IPS-20b (cell line): Measurements from ENCODE around the gene SAE1.

Experiments
- H3K27ac ChIP-seq: one replicate; pipeline ENCODE4 v1.5.1; 2013; ENCODE audit warnings: low read length
- H3K27me3 ChIP-seq: 2 replicates; pipeline ENCODE4 v1.6.1; 2013; ENCODE audit warnings: mild to moderate bottlenecking, low read length, inconsistent platforms; ENCODE audit not compliant: insufficient read depth
- H3K36me3 ChIP-seq: 2 replicates; pipeline ENCODE4 v1.6.1; 2013; ENCODE audit warnings: low read depth, mild to moderate bottlenecking, inconsistent platforms, low read length, moderate library complexity; ENCODE audit not compliant: insufficient read depth
- H3K4me1 ChIP-seq: 2 replicates; pipeline ENCODE4 v1.6.1; 2013; ENCODE audit warnings: mild to moderate bottlenecking, control low read depth, inconsistent platforms, low read length, moderate library complexity; ENCODE audit not compliant: insufficient read depth
- H3K4me3 ChIP-seq: 2 replicates; pipeline ENCODE4 v1.5.1; 2013; ENCODE audit warnings: mild to moderate bottlenecking, low read length, inconsistent platforms
- H3K9ac ChIP-seq: 2 replicates; pipeline ENCODE4 v1.6.1; 2013; ENCODE audit warnings: low read depth, mild to moderate bottlenecking, inconsistent platforms, low read length, moderate library complexity
- H3K9me3 ChIP-seq: 2 replicates; pipeline ENCODE4 v1.6.1; 2013; ENCODE audit warnings: mild to moderate bottlenecking, low read depth, low read length, inconsistent platforms; ENCODE audit not compliant: insufficient read depth

Gene SAE1

GRCh38 chr19:47130589-47131227, at the start of gene SAE1:
TSS of gene SAE1 (plus strand) at chr19:47130835. CDS start at chr19:47130931, 96 bp downstream.
- H3K9me3 ChIP-seq = no peaks in the 10 kb centered on the region
- H3K9ac ChIP-seq = peak within 1 kb of the TSS; percentile 98
- peaks cover 33% of the 10 kb centered on the region for H3K36me3 ChIP-seq
- no peaks in the 10 kb centered on the region for H3K27me3 ChIP-seq
- peak within 1 kb of the TSS; percentile 95 for H3K4me3 ChIP-seq
- H3K4me1 ChIP-seq = peaks cover 11% of the 10 kb centered on the region; the same call in 1 of the 2 replicates
- peak within 1 kb of the TSS; percentile 98 for H3K27ac ChIP-seq

GRCh38 chr19:47081095-47081494, 49.5 kb upstream of the SAE1 start:
- Histone ChIP-seq H3K9ac (no peak overlapping the region), H3K4me3 (no peak overlapping the region), H3K27ac (no peak overlapping the region), H3K9me3 (no peaks in the 10 kb centered on the region), H3K4me1 (peaks cover 5% of the 10 kb centered on the region; the same call in 1 of the 2 replicates), H3K36me3 (peaks cover 95% of the 10 kb centered on the region), H3K27me3 (no peaks in the 10 kb centered on the region)

- peaks cover 96% of the 10 kb centered on the region for H3K36me3 ChIP-seq
- H3K4me3 ChIP-seq = no peak overlapping the region
- no peak overlapping the region for H3K27ac ChIP-seq
- H3K27me3 ChIP-seq = no peaks in the 10 kb centered on the region
- H3K9me3 ChIP-seq = no peaks in the 10 kb centered on the region
- H3K9ac ChIP-seq = no peak overlapping the region
- peaks cover 5% of the 10 kb centered on the region; the same call in 1 of the 2 replicates for H3K4me1 ChIP-seq
Observed at GRCh38 chr19:47082493-47082892, 48.1 kb upstream of the SAE1 start.

- Histone ChIP-seq H3K9me3 (no peaks in the 10 kb centered on the region), H3K4me3 (no peak overlapping the region), H3K4me1 (peaks cover 5% of the 10 kb centered on the region; the same call in 1 of the 2 replicates), H3K36me3 (peaks cover 95% of the 10 kb centered on the region), H3K9ac (no peak overlapping the region), H3K27me3 (no peaks in the 10 kb centered on the region), H3K27ac (no peak overlapping the region)
Observed at GRCh38 chr19:47084879-47085439, 45.7 kb upstream of the SAE1 start.

- Histone ChIP-seq H3K36me3 (peaks cover 94% of the 10 kb centered on the region), H3K9ac (no peak overlapping the region), H3K27ac (no peak overlapping the region), H3K9me3 (no peaks in the 10 kb centered on the region), H3K4me1 (peaks cover 5% of the 10 kb centered on the region; the same call in 1 of the 2 replicates), H3K4me3 (no peak overlapping the region), H3K27me3 (no peaks in the 10 kb centered on the region)
Observed at GRCh38 chr19:47086280-47086679, 44.4 kb upstream of the SAE1 start.

- Histone ChIP-seq H3K27ac (no peak overlapping the region), H3K4me1 (no peaks in the 10 kb centered on the region)
Observed at GRCh38 chr19:47089767-47090350, 40.8 kb upstream of the SAE1 start.

GRCh38 chr19:47093254-47093653, 37.4 kb upstream of the SAE1 start:
- Histone ChIP-seq H3K4me1 (peaks cover 13% of the 10 kb centered on the region), H3K9me3 (no peaks in the 10 kb centered on the region), H3K27ac (no peak overlapping the region), H3K4me3 (no peak overlapping the region), H3K9ac (no peak overlapping the region), H3K27me3 (no peaks in the 10 kb centered on the region), H3K36me3 (peaks cover 77% of the 10 kb centered on the region)

More at GRCh38 chr19:47089767-47090350, 40.8 kb upstream of the SAE1 start:
- Histone ChIP-seq H3K4me3 (no peak overlapping the region), H3K36me3 (peaks cover 89% of the 10 kb centered on the region), H3K9ac (no peak overlapping the region), H3K27me3 (no peaks in the 10 kb centered on the region), H3K9me3 (no peaks in the 10 kb centered on the region)

- H3K4me3 ChIP-seq = no peak overlapping the region
- H3K4me1 ChIP-seq = peaks cover 14% of the 10 kb centered on the region
- H3K27ac ChIP-seq = no peak overlapping the region
- no peak overlapping the region for H3K9ac ChIP-seq
- no peaks in the 10 kb centered on the region for H3K27me3 ChIP-seq
- no peaks in the 10 kb centered on the region for H3K9me3 ChIP-seq
- H3K36me3 ChIP-seq = peaks cover 72% of the 10 kb centered on the region
Observed at GRCh38 chr19:47093841-47094240, 36.8 kb upstream of the SAE1 start.

- no peak overlapping the region for H3K9ac ChIP-seq
- H3K27me3 ChIP-seq = no peaks in the 10 kb centered on the region
- H3K4me1 ChIP-seq = peaks cover 20% of the 10 kb centered on the region
- peaks cover 64% of the 10 kb centered on the region for H3K36me3 ChIP-seq
- H3K9me3 ChIP-seq = no peaks in the 10 kb centered on the region
- H3K27ac ChIP-seq = no peak overlapping the region
- no peak overlapping the region for H3K4me3 ChIP-seq
Observed at GRCh38 chr19:47094557-47095475, 35.8 kb upstream of the SAE1 start.

GRCh38 chr19:47095476-47096099, 35.0 kb upstream of the SAE1 start:
- Histone ChIP-seq H3K9ac (no peak overlapping the region), H3K27ac (no peak overlapping the region), H3K36me3 (peaks cover 56% of the 10 kb centered on the region), H3K4me1 (peaks cover 20% of the 10 kb centered on the region), H3K9me3 (no peaks in the 10 kb centered on the region), H3K27me3 (no peaks in the 10 kb centered on the region), H3K4me3 (no peak overlapping the region)

- H3K36me3 ChIP-seq = peaks cover 50% of the 10 kb centered on the region
Observed at GRCh38 chr19:47096100-47096704, 34.4 kb upstream of the SAE1 start.

More at GRCh38 chr19:47096100-47096704, 34.4 kb upstream of the SAE1 start:
- Histone ChIP-seq H3K9ac (no peak overlapping the region), H3K27ac (no peak overlapping the region), H3K9me3 (no peaks in the 10 kb centered on the region), H3K4me3 (no peak overlapping the region), H3K27me3 (no peaks in the 10 kb centered on the region), H3K4me1 (peaks cover 20% of the 10 kb centered on the region)
